Measurements from ENCODE around the gene PLAC8.
A peak's percentile ranks its signal among the peaks of the same experiment; 100 is the strongest.
"Not testable (repeated sequence)": the region's sequence is repeated elsewhere in the genome, so short reads cannot be mapped to it uniquely, and the experiment has no call there.

PLAC8 gene

GRCh38 chr4:83112678-83113428 lies 1.7 kb downstream of the PLAC8 start:
- FAIRE-seq: peak; percentile 97
- DNase-seq (ENCODE audit: insufficient read length, low spot score): no peak

- FAIRE-seq (no peak), DNase-seq (ENCODE audit: insufficient read length, low spot score) (no peak)
Observed at GRCh38 chr4:83112231-83112630, 2.3 kb downstream of the PLAC8 start.

- peak; percentile 42 for FAIRE-seq
- not testable (repeated sequence) for DNase-seq (ENCODE audit: insufficient read length, low spot score)
Observed at GRCh38 chr4:83111751-83112141, 2.8 kb downstream of the PLAC8 start.

GRCh38 chr4:83110970-83111750 lies 3.4 kb downstream of the PLAC8 start:
- DNase-seq (ENCODE audit: insufficient read length, low spot score): no peak

GRCh38 chr4:83110223-83110945 lies 4.1 kb downstream of the PLAC8 start:
- FAIRE-seq: peak; percentile 99
- peak; percentile 54 for DNase-seq (ENCODE audit: insufficient read length, low spot score)

More at GRCh38 chr4:83110970-83111750, 3.4 kb downstream of the PLAC8 start:
- no peak for FAIRE-seq

GRCh38 chr4:83109480-83110222 lies 4.9 kb downstream of the PLAC8 start:
- FAIRE-seq: peak; percentile 67
- DNase-seq (ENCODE audit: insufficient read length, low spot score): no peak

GRCh38 chr4:83108101-83108861 lies 6.2 kb downstream of the PLAC8 start:
- no peak for FAIRE-seq
- no peak for DNase-seq (ENCODE audit: insufficient read length, low spot score)

GRCh38 chr4:83107631-83108030 lies 6.9 kb downstream of the PLAC8 start:
- DNase-seq (ENCODE audit: insufficient read length, low spot score) (no peak), FAIRE-seq (no peak)

- DNase-seq (ENCODE audit: insufficient read length, low spot score) (no peak), FAIRE-seq (no peak)
Observed at GRCh38 chr4:83104991-83105390, 9.5 kb downstream of the PLAC8 start.

- DNase-seq (ENCODE audit: insufficient read length, low spot score) (no peak), FAIRE-seq (no peak)
Observed at GRCh38 chr4:83096397-83096796, 18.1 kb downstream of the PLAC8 start.

- DNase-seq (ENCODE audit: insufficient read length, low spot score) (no peak), FAIRE-seq (peak; percentile 33)
Observed at GRCh38 chr4:83093060-83093640, 21.4 kb downstream of the PLAC8 start.

- DNase-seq (ENCODE audit: insufficient read length, low spot score) (no peak), FAIRE-seq (no peak)
Observed at GRCh38 chr4:83089410-83090157, 24.9 kb downstream of the PLAC8 start.

- not testable (repeated sequence) for DNase-seq (ENCODE audit: insufficient read length, low spot score)
- peak; percentile 31 for FAIRE-seq
Observed at GRCh38 chr4:83084956-83085355, 29.6 kb downstream of the PLAC8 start.

- no peak for FAIRE-seq
- DNase-seq (ENCODE audit: insufficient read length, low spot score): no peak
Observed at GRCh38 chr4:83083925-83084475, 30.5 kb downstream of the PLAC8 start.

GRCh38 chr4:83082777-83083176 lies 31.8 kb downstream of the PLAC8 start:
- DNase-seq (ENCODE audit: insufficient read length, low spot score): no peak

GRCh38 chr4:83080561-83080960 lies 34.0 kb downstream of the PLAC8 start:
- DNase-seq (ENCODE audit: insufficient read length, low spot score): no peak
- no peak for FAIRE-seq

More at GRCh38 chr4:83082777-83083176, 31.8 kb downstream of the PLAC8 start:
- FAIRE-seq: peak; percentile 18

GRCh38 chr4:83075311-83076095 lies 39.0 kb downstream of the PLAC8 start:
- FAIRE-seq: peak; percentile 37
- no peak for DNase-seq (ENCODE audit: insufficient read length, low spot score)

GRCh38 chr4:83074783-83075182 lies 39.7 kb downstream of the PLAC8 start:
- DNase-seq (ENCODE audit: insufficient read length, low spot score): not testable (repeated sequence)
- FAIRE-seq: peak; percentile 23

All from GM19239 (cell line).